Activated CD4-positive, alpha-beta T cell treated with anti-CD3 and anti-CD28 coated beads, Interleukin-2, Interleukin-6, amounts not matched to agents 100 ng/mL and 50 ng/mL, durations not matched to agents 16 hours and 8 hours (primary cell): ENCODE measurements around the gene EHMT1.
"Not testable (repeated sequence)": the region's sequence is repeated elsewhere in the genome, so short reads cannot be mapped to it uniquely, and the experiment has no call there.

ENCODE experiments used
- DNase-seq: peaks from one replicate; pipeline ENCODE4 v3.0.0-alpha.2; 2020

Gene EHMT1

GRCh38 chr9:137721899-137722298, 103.1 kb downstream of the EHMT1 start:
- no peak for DNase-seq

GRCh38 chr9:137722481-137722880, 103.7 kb downstream of the EHMT1 start:
- no peak for DNase-seq

- DNase-seq, result not testable (repeated sequence)
Observed at GRCh38 chr9:137723356-137723755, 104.6 kb downstream of the EHMT1 start.

- no peak for DNase-seq
Observed at GRCh38 chr9:137723783-137724445, 105.1 kb downstream of the EHMT1 start.

- no peak for DNase-seq
Observed at GRCh38 chr9:137724818-137725240, 106.0 kb downstream of the EHMT1 start.

- no peak for DNase-seq
Observed at GRCh38 chr9:137725598-137725997, 106.8 kb downstream of the EHMT1 start.

- DNase-seq, result not testable (repeated sequence)
Observed at GRCh38 chr9:137726336-137726735, 107.5 kb downstream of the EHMT1 start.

GRCh38 chr9:137726764-137727163, 108.0 kb downstream of the EHMT1 start:
- no peak for DNase-seq

- DNase-seq, result no peak
Observed at GRCh38 chr9:137727716-137728115, 108.9 kb downstream of the EHMT1 start.

GRCh38 chr9:137728444-137729311, 109.9 kb downstream of the EHMT1 start:
- no peak for DNase-seq

- no peak for DNase-seq
Observed at GRCh38 chr9:137731216-137731946, 112.6 kb downstream of the EHMT1 start.

- no peak for DNase-seq
Observed at GRCh38 chr9:137731947-137732813, 113.4 kb downstream of the EHMT1 start.

GRCh38 chr9:137733429-137733828, 114.6 kb downstream of the EHMT1 start:
- no peak for DNase-seq

GRCh38 chr9:137734181-137734580, 115.4 kb downstream of the EHMT1 start:
- DNase-seq, result no peak

- DNase-seq, result not testable (repeated sequence)
Observed at GRCh38 chr9:137738182-137738696, 119.4 kb downstream of the EHMT1 start.

GRCh38 chr9:137738703-137739102, 119.9 kb downstream of the EHMT1 start:
- DNase-seq, result no peak

- DNase-seq, result no peak
Observed at GRCh38 chr9:137739371-137740309, 120.8 kb downstream of the EHMT1 start.

GRCh38 chr9:137740312-137740711, 121.5 kb downstream of the EHMT1 start:
- DNase-seq, result no peak

- no peak for DNase-seq
Observed at GRCh38 chr9:137741330-137741729, 122.5 kb downstream of the EHMT1 start.

- DNase-seq, result no peak
Observed at GRCh38 chr9:137742698-137743097, 123.9 kb downstream of the EHMT1 start.

GRCh38 chr9:137743695-137744094, 124.9 kb downstream of the EHMT1 start:
- DNase-seq, result no peak
